GM12891 (cell line): ENCODE data around the gene OR52I1.

ENCODE experiments used
- POLR2A ChIP-seq: IDR thresholded peaks from 2 replicates; pipeline ENCODE4 v1.6.1; 2011; ENCODE audit warnings: low read depth, low read length, control low read depth
- POLR2AphosphoS5 ChIP-seq: IDR thresholded peaks from 2 replicates; pipeline ENCODE4 v1.6.1; 2011; ENCODE audit warnings: low read depth, low read length, control low read depth

GRCh38 chr11:4565371-4565770 is 28.5 kb upstream of the OR52I1 start:
- TF ChIP-seq POLR2A (no peak), POLR2AphosphoS5 (no peak)
